H1 (cell line): ENCODE measurements around the gene TMX3. TPM values are rescaled to one million over a fixed set of nuclear protein-coding genes. Genes with fewer than 3 reads are reported as not detected.

Experiments
- CTCF ChIA-PET: fragments of 300-600 bp; sonication (Branson Sonifier 250); formaldehyde crosslinking; loops from one replicate; lab custom pipeline; 2021; ENCODE audit not compliant: partially characterized antibody; lab: Charles Lee
- POLR2A ChIA-PET: fragments of 300-600 bp; sonication (Branson Sonifier 250); formaldehyde crosslinking; loops from one replicate; lab custom pipeline; 2021; ENCODE audit warnings: inconsistent platforms; ENCODE audit not compliant: partially characterized antibody; lab: Charles Lee
- DNase-seq, 2 experiments: peaks; one replicate each; pipeline versions ENCODE4 v3.0.0 to v3.0.0-alpha.2; 2010 to 2022; ENCODE audit warnings: low spot score in 2 of 2, low read depth in 1 of 2, mixed read lengths in 1 of 2
- FAIRE-seq: peaks from 2 replicates; lab custom pipeline; 2011; peaks lifted over from hg19 to GRCh38; lab: Jason Lieb, UNC
- H2AFZ ChIP-seq: 2 replicates; pipeline ENCODE4 v1.8.1; 2012; ENCODE audit warnings: low read length, inconsistent platforms
- H2AK5ac ChIP-seq: 2 replicates; pipeline ENCODE4 v1.6.1; 2013; ENCODE audit warnings: low read depth, low read length
- H2BK120ac ChIP-seq: replicated peaks from 2 replicates; pipeline ENCODE3; 2013; ENCODE audit warnings: low read depth, low read length, inconsistent platforms
- H2BK12ac ChIP-seq: 2 replicates; pipeline ENCODE4 v1.6.1; 2013; ENCODE audit warnings: low read depth, low read length
- H2BK15ac ChIP-seq: 2 replicates; pipeline ENCODE4 v1.6.1; 2013; ENCODE audit warnings: low read length
- H2BK20ac ChIP-seq: 2 replicates; pipeline ENCODE4 v1.6.1; 2013; ENCODE audit warnings: low read length
- H2BK5ac ChIP-seq: 2 replicates; pipeline ENCODE4 v1.6.1; 2013; ENCODE audit warnings: low read depth, low read length
- H3K14ac ChIP-seq: 2 replicates; pipeline ENCODE4 v1.6.1; 2013; ENCODE audit warnings: inconsistent platforms; ENCODE audit not compliant: insufficient read length
- H3K18ac ChIP-seq: 2 replicates; pipeline ENCODE4 v1.6.1; 2013; ENCODE audit warnings: low read length; ENCODE audit errors: extremely low read depth
- H3K23ac ChIP-seq: 2 replicates; pipeline ENCODE4 v1.6.1; 2013; ENCODE audit warnings: inconsistent platforms; ENCODE audit not compliant: insufficient read length
- H3K23me2 ChIP-seq: 2 replicates; pipeline ENCODE4 v1.6.1; 2013; ENCODE audit warnings: low read depth, low read length
- H3K27ac ChIP-seq: 2 replicates; pipeline ENCODE4 v1.6.1; 2011; ENCODE audit warnings: low read depth, low read length, inconsistent platforms
- H3K27me3 ChIP-seq, 4 experiments: replicated peaks in 1 of 4; 1 replicate in 1 of 4; 2 replicates in 3 of 4; pipeline versions ENCODE4 v1.6.1 to v1.8.1; 2011 to 2013; ENCODE audit warnings: low read length in 3 of 4, mild to moderate bottlenecking in 3 of 4, inconsistent platforms in 2 of 4, mixed read lengths in 2 of 4, moderate library complexity in 1 of 4; ENCODE audit not compliant: control insufficient read depth in 3 of 4, insufficient read depth in 3 of 4; ENCODE audit errors: extremely low read depth in 1 of 4
- H3K36me3 ChIP-seq, 4 experiments: 2 replicates each; pipeline versions ENCODE4 v1.6.1 to v1.8.1; 2011 to 2013; ENCODE audit warnings: mild to moderate bottlenecking in 4 of 4, low read length in 3 of 4, moderate library complexity in 2 of 4, control low read depth in 1 of 4, inconsistent platforms in 1 of 4; ENCODE audit not compliant: insufficient read depth in 4 of 4, control insufficient read depth in 2 of 4
- H3K4ac ChIP-seq: replicated peaks from 2 replicates; pipeline ENCODE3; 2013; ENCODE audit warnings: low read length, low read depth, mixed read lengths, inconsistent platforms; ENCODE audit not compliant: insufficient read length
- H3K4me1 ChIP-seq, 4 experiments: replicated peaks in 1 of 4; 1 replicate in 1 of 4; 2 replicates in 3 of 4; pipeline versions ENCODE4 v1.6.1 to v1.8.1; 2011 to 2013; ENCODE audit warnings: low read length in 3 of 4, inconsistent platforms in 2 of 4, mixed read lengths in 1 of 4; ENCODE audit not compliant: insufficient read depth in 4 of 4, control insufficient read depth in 3 of 4
- H3K4me2 ChIP-seq, 2 experiments: 2 replicates each; pipeline versions ENCODE4 v1.6.1 to v1.8.1; 2011 to 2013; ENCODE audit warnings: low read depth in 2 of 2, low read length in 2 of 2, control low read depth in 1 of 2, inconsistent platforms in 1 of 2, mild to moderate bottlenecking in 1 of 2; ENCODE audit not compliant: insufficient read depth in 1 of 2
- H3K4me3 ChIP-seq, 4 experiments: fragments of 200-600, 300-600 bp in 1 of 4; sonication (generic), shearing (Covaris generic), sonication (Bioruptor Twin) in 1 of 4; 2 replicates each; pipeline versions ENCODE4 v1.5.1 to v1.8.1; 2011 to 2016; ENCODE audit warnings: low read length in 4 of 4, low read depth in 3 of 4, control low read depth in 2 of 4, inconsistent platforms in 2 of 4, mild to moderate bottlenecking in 2 of 4, mixed read lengths in 1 of 4, moderate library complexity in 1 of 4; ENCODE audit not compliant: insufficient read depth in 2 of 4; ENCODE audit errors: extremely low read depth in 1 of 4
- H3K56ac ChIP-seq: replicated peaks from 2 replicates; pipeline ENCODE3; 2013; ENCODE audit warnings: low read depth, mild to moderate bottlenecking, mixed read lengths, low read length, inconsistent platforms; ENCODE audit not compliant: insufficient read length
- H3K79me1 ChIP-seq: 2 replicates; pipeline ENCODE4 v1.6.1; 2013; ENCODE audit warnings: low read depth, low read length, control low read depth
- H3K79me2 ChIP-seq, 2 experiments: 2 replicates each; pipeline versions ENCODE4 v1.6.1 to v1.8.1; 2012 to 2013; ENCODE audit warnings: low read length in 2 of 2, mild to moderate bottlenecking in 2 of 2, inconsistent platforms in 1 of 2; ENCODE audit not compliant: insufficient read depth in 2 of 2, control insufficient read depth in 1 of 2
- H3K9ac ChIP-seq, 4 experiments: replicated peaks in 1 of 4; 1 replicate in 1 of 4; 2 replicates in 3 of 4; pipeline versions ENCODE4 v1.6.1 to v1.8.1; 2011 to 2013; ENCODE audit warnings: low read depth in 3 of 4, low read length in 3 of 4, control low read depth in 2 of 4, mild to moderate bottlenecking in 2 of 4, moderate library complexity in 2 of 4, inconsistent platforms in 1 of 4; ENCODE audit errors: extremely low read depth in 1 of 4
- H3K9me3 ChIP-seq, 2 experiments: 2 replicates each; pipeline versions ENCODE4 v1.6.1 to v1.8.1; 2012 to 2013; ENCODE audit warnings: mild to moderate bottlenecking in 2 of 2, moderate library complexity in 2 of 2, control low read depth in 1 of 2, inconsistent platforms in 1 of 2, low read depth in 1 of 2, low read length in 1 of 2, mixed read lengths in 1 of 2; ENCODE audit not compliant: insufficient read depth in 2 of 2
- H4K20me1 ChIP-seq, 2 experiments: replicated peaks in 1 of 2; 2 replicates each; pipeline versions ENCODE3 to v1.8.1; 2011 to 2013; ENCODE audit warnings: inconsistent platforms in 2 of 2, low read length in 2 of 2, mild to moderate bottlenecking in 1 of 2; ENCODE audit not compliant: insufficient read depth in 2 of 2, control insufficient read depth in 1 of 2
- H4K5ac ChIP-seq: 2 replicates; pipeline ENCODE4 v1.6.1; 2013; ENCODE audit warnings: low read length, low read depth, mixed read lengths, inconsistent platforms; ENCODE audit not compliant: insufficient read length
- H4K8ac ChIP-seq: 2 replicates; pipeline ENCODE4 v1.8.0; 2013; ENCODE audit warnings: mild to moderate bottlenecking, moderate library complexity, low read length, inconsistent platforms; ENCODE audit not compliant: insufficient read depth; ENCODE audit errors: extremely low read depth
- H4K91ac ChIP-seq: replicated peaks from 2 replicates; pipeline ENCODE3; 2013; ENCODE audit warnings: low read length, mixed read lengths, inconsistent platforms; ENCODE audit not compliant: insufficient read length
- ATF2 ChIP-seq: IDR thresholded peaks from 2 replicates; pipeline ENCODE4 v1.6.1; 2012; ENCODE audit warnings: low read length, inconsistent platforms
- BRCA1 ChIP-seq: IDR thresholded peaks from 2 replicates; pipeline ENCODE4 v1.6.1; 2012; ENCODE audit warnings: low read depth, low read length, improper control_type of control experiment
- CEBPB ChIP-seq: IDR thresholded peaks from 2 replicates; pipeline ENCODE4 v1.6.1; 2012; ENCODE audit warnings: low read depth, low read length
- EZH2 ChIP-seq: fragments of 200-600 bp; sonication (generic); IDR thresholded peaks from 2 replicates; pipeline ENCODE4 v1.7.1; 2012; ENCODE audit warnings: low read depth, mild to moderate bottlenecking, moderate library complexity, low read length, inconsistent platforms; ENCODE audit not compliant: severe bottlenecking
- FOSL1 ChIP-seq: IDR thresholded peaks from 2 replicates; pipeline ENCODE4 v1.6.1; 2011; ENCODE audit warnings: mild to moderate bottlenecking, low read depth, low read length, moderate library complexity; ENCODE audit not compliant: insufficient read depth
- KDM1A ChIP-seq: fragments of 200-600, 300-600 bp; sonication (generic); IDR thresholded peaks from 2 replicates; pipeline ENCODE4 v1.7.1; 2016; ENCODE audit warnings: mild to moderate bottlenecking, low read length, borderline replicate concordance
- KDM4A ChIP-seq: IDR thresholded peaks from one replicate; pipeline ENCODE4 v1.7.1; 2012; ENCODE audit warnings: low read depth, mild to moderate bottlenecking, moderate library complexity, low read length, inconsistent platforms; ENCODE audit not compliant: severe bottlenecking
- MAFK ChIP-seq: IDR thresholded peaks from 2 replicates; pipeline ENCODE4 v1.6.1; 2012; ENCODE audit warnings: low read depth, mild to moderate bottlenecking, improper control_type of control experiment, low read length
- NANOG ChIP-seq: IDR thresholded peaks from 2 replicates; pipeline ENCODE4 v1.6.1; 2011; ENCODE audit warnings: low read length, low read depth, mild to moderate bottlenecking, inconsistent platforms; ENCODE audit not compliant: insufficient read depth, poor library complexity, severe bottlenecking
- POLR2A ChIP-seq, 2 experiments: IDR thresholded peaks; 1 replicate in 1 of 2; 2 replicates in 1 of 2; pipeline ENCODE4 v1.6.1; 2011; ENCODE audit warnings: low read depth in 2 of 2, low read length in 2 of 2, mild to moderate bottlenecking in 2 of 2; ENCODE audit errors: control extremely low read depth in 1 of 2
- SRF ChIP-seq: IDR thresholded peaks from 2 replicates; pipeline ENCODE4 v1.6.1; 2011; ENCODE audit warnings: mild to moderate bottlenecking, low read depth, low read length, moderate library complexity
- TBP ChIP-seq: IDR thresholded peaks from 2 replicates; pipeline ENCODE4 v1.6.1; 2011; ENCODE audit warnings: low read depth, low read length, improper control_type of control experiment
- TCF12 ChIP-seq: IDR thresholded peaks from 2 replicates; pipeline ENCODE4 v1.6.1; 2011; ENCODE audit warnings: low read depth, mild to moderate bottlenecking, low read length
- TEAD4 ChIP-seq: IDR thresholded peaks from 2 replicates; pipeline ENCODE4 v1.6.1; 2012; ENCODE audit warnings: low read depth, low read length, inconsistent platforms, mixed read lengths
- polyA plus RNA-seq, 7 experiments: library from polyadenylated mRNA; depleted of rRNA in 3 of 7; stranded (reverse) in 5 of 7; unstranded in 2 of 7; fragments of >200 nt in 5 of 7; fragments of 200-250 nt in 2 of 7; gene quantifications; 1 replicate in 5 of 7; 2 replicates in 1 of 7; 4 replicates in 1 of 7; pipeline versions ENCODE4 v1.2.1 to v1.2.3, GENCODE V29; 2011 to 2013; ENCODE audit warnings: missing spikeins in 2 of 7, mixed read lengths in 2 of 7
- total RNA-seq: library from RNA; stranded (reverse); fragmentation: NEBNext Ultra II Directional; extraction: Animal tissue kit (Norgen Biotek cat#: 25700); gene quantifications from 2 replicates; pipeline ENCODE4 v1.2.1, GENCODE V29; 2021
- TF ChIP-seq, protein P1 (sequence below): IDR thresholded peaks from 2 replicates; pipeline ENCODE4 v1.6.1; 2012; ENCODE audit warnings: inconsistent platforms

The TMX3 gene
- total and polyA plus RNA-seq, 2 of the 8 experiments (the other 6 are each of a cell fraction or from before 2014, with no cell fraction given), result 12.6 to 29.0 TPM

- Histone ChIP-seq H3K4me2 (no peak overlapping the region), H3K79me2 (no peaks in the 10 kb centered on the region), H3K9me3 (no peaks in the 10 kb centered on the region), H4K91ac (no peak overlapping the region), H4K8ac (no peak overlapping the region), H2BK15ac (no peak overlapping the region), H4K20me1 (no peaks in the 10 kb centered on the region), H3K18ac (no peak overlapping the region), H3K14ac (no peak overlapping the region), H2BK12ac (no peak overlapping the region), H3K23me2 (no peaks in the 10 kb centered on the region), H4K5ac (no peak overlapping the region), H3K4ac (no peak overlapping the region), H3K36me3 (no peaks in the 10 kb centered on the region), H3K4me1 (peaks cover 0 to 4% (median 0%) of the 10 kb centered on the region in 4 experiments; a peak in 2 of 7 replicates), H2BK5ac (no peak overlapping the region), H3K23ac (no peak overlapping the region), H2AFZ (no peak overlapping the region), H3K79me1 (no peaks in the 10 kb centered on the region), H2AK5ac (no peak overlapping the region), H3K9ac (no peak overlapping the region), H3K27me3 (no peaks in the 10 kb centered on the region), H3K56ac (no peak overlapping the region), H3K4me3 (no peak overlapping the region), H3K27ac (no peak overlapping the region), H2BK120ac (no peak overlapping the region), H2BK20ac (no peak overlapping the region)
- no peak for DNase-seq
- POLR2A ChIA-PET, result no interaction called here
- CTCF ChIA-PET, result interaction anchor here (1.5 kb wide), 1 partner anchor 12 kb away, joined by 6 read pairs; no protein-coding TSS in a partner anchor
- no peak for FAIRE-seq
- TF ChIP-seq CEBPB (no peak), TEAD4 (no peak), FOSL1 (no peak), KDM1A (no peak), NANOG (no peak), TCF12 (no peak), SRF (no peak), POLR2A (IDR thresholded peaks at IDR 0.05; ENCODE audit: control extremely low read depth in 1 of 2, low read depth in 2 of 2, low read length in 2 of 2) (no peak), ATF2 (no peak), MAFK (no peak), EZH2 (no peak), TBP (no peak), BRCA1 (no peak), KDM4A (no peak)
- TF ChIP-seq, protein P1, sequence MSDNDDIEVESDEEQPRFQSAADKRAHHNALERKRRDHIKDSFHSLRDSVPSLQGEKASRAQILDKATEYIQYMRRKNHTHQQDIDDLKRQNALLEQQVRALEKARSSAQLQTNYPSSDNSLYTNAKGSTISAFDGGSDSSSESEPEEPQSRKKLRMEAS, result no peak
Observed at GRCh38 chr18:68648191-68648590, 66.7 kb downstream of the TMX3 start.
